Loucy (cell line): Measurements from ENCODE around the gene PAK4.

Source experiments
- H2AFZ ChIP-seq: fragments of 200-600 bp; sonication (generic); 2 replicates; pipeline ENCODE4 v1.6.0; 2016; ENCODE audit warnings: antibody characterized with exemption, mild to moderate bottlenecking, low read length, moderate library complexity
- H3F3A ChIP-seq: fragments of 200-600 bp; 2 replicates; pipeline ENCODE4 v1.6.0; 2016; ENCODE audit warnings: antibody characterized with exemption, low read depth, mild to moderate bottlenecking
- H3K27me3 ChIP-seq: fragments of 200-600 bp; sonication (generic); 2 replicates; pipeline ENCODE4 v1.6.1; 2014; ENCODE audit warnings: low read length, mild to moderate bottlenecking; ENCODE audit not compliant: insufficient read depth, poor library complexity, severe bottlenecking
- H3K36me3 ChIP-seq: fragments of 200-600 bp; sonication (generic); 2 replicates; pipeline ENCODE4 v1.6.1; 2016; ENCODE audit warnings: low read length; ENCODE audit not compliant: insufficient read depth
- H3K4me1 ChIP-seq: fragments of 200-600 bp; sonication (generic); 2 replicates; pipeline ENCODE4 v1.5.1; 2014; ENCODE audit warnings: low read length, mild to moderate bottlenecking; ENCODE audit not compliant: insufficient read depth, poor library complexity, severe bottlenecking
- H3K4me2 ChIP-seq: fragments of 200-600 bp; sonication (generic); 2 replicates; pipeline ENCODE4 v1.6.0; 2014; ENCODE audit warnings: antibody characterized with exemption, low read length, low read depth, mild to moderate bottlenecking; ENCODE audit not compliant: poor library complexity, severe bottlenecking
- H3K4me3 ChIP-seq: fragments of 200-600 bp; sonication (generic); 2 replicates; pipeline ENCODE4 v1.5.1; 2014; ENCODE audit warnings: low read length, mild to moderate bottlenecking, mixed read lengths; ENCODE audit not compliant: poor library complexity, severe bottlenecking
- H3K79me2 ChIP-seq: fragments of 200-600 bp; sonication (generic); 2 replicates; pipeline ENCODE4 v1.6.1; 2014; ENCODE audit warnings: low read length; ENCODE audit not compliant: insufficient read depth
- H3K9ac ChIP-seq: fragments of 200-600 bp; sonication (generic); 2 replicates; pipeline ENCODE4 v1.6.0; 2014; ENCODE audit warnings: mild to moderate bottlenecking, low read depth, low read length, moderate library complexity; ENCODE audit not compliant: poor library complexity, severe bottlenecking
- H3K9me2 ChIP-seq: fragments of 200-600 bp; sonication (generic); replicated peaks from 2 replicates; pipeline ENCODE4 v1.6.1; 2016; ENCODE audit warnings: low read depth, low read length, mixed read lengths
- H3K9me3 ChIP-seq: fragments of 200-600 bp; sonication (generic); 2 replicates; pipeline ENCODE4 v1.6.1; 2014; ENCODE audit warnings: mild to moderate bottlenecking, antibody characterized with exemption, low read length, low read depth; ENCODE audit not compliant: insufficient read depth
- H4K20me1 ChIP-seq: fragments of 200-600 bp; sonication (generic); 2 replicates; pipeline ENCODE4 v1.6.0; 2014; ENCODE audit warnings: antibody characterized with exemption, low read length, mild to moderate bottlenecking; ENCODE audit not compliant: insufficient read depth, poor library complexity, severe bottlenecking
- EZH2phosphoT487 ChIP-seq: fragments of 200-600 bp; IDR thresholded peaks from 2 replicates; pipeline ENCODE4 v1.6.1; 2018; ENCODE audit warnings: antibody characterized with exemption, mild to moderate bottlenecking, moderate library complexity, borderline replicate concordance
- TF ChIP-seq, protein P1 (sequence below): fragments of 200-600 bp; sonication (generic); conservative IDR thresholded peaks from 2 replicates; pipeline ENCODE4 v1.5.1; 2014; ENCODE audit warnings: mild to moderate bottlenecking, antibody characterized with exemption, low read length

The PAK4 gene

DNA sequence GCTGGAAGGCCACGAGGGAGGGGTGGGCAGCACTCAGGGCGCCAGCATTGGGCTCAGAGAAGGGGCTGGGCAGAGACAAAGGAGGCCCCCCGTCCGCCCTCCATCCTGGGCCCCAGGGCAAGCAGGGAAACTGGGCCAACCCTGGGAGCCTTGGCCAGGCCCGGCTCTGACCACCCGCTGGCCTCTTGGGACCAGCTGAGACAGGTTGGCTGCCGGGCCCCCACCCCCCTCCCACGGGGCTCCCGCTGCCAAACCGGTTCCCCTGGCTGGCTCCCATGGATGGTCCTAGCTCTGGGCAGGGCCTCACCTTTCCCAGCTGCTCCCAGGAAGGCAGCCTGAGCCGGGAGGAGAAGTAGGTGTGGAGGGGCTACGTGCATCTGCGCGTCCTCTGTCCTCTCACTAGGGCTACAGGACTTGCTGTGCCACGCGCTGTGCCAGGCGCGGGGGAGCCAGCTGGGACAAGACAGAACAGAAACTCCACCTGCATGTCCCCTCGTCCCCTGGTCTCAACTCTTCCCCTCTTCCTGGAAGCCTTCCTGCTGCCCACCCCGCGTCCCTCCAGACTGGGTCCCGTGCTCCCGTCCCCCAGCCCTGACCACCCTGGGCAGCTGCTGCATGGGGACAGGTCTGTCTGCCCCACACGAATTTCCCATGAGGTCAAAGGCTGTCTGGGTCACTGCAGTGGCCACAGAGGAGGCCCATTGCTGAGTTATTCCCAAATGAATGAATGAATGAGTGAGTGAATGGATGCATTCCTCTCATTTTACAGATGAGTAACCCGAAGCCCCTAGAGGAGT, 42.1 kb downstream of the PAK4 start:
- peaks cover 24% of the 10 kb centered on the region; the same call in 1 of the 2 replicates for H3K79me2 ChIP-seq
- no peaks in the 10 kb centered on the region for H3K9me3 ChIP-seq
- H3K4me3 ChIP-seq: no peak overlapping the region
- H3K36me3 ChIP-seq: peaks cover 23% of the 10 kb centered on the region; the same call in 1 of the 2 replicates
- H2AFZ ChIP-seq: no peak overlapping the region
- H4K20me1 ChIP-seq: peaks cover 17% of the 10 kb centered on the region
- TF ChIP-seq, protein P1, sequence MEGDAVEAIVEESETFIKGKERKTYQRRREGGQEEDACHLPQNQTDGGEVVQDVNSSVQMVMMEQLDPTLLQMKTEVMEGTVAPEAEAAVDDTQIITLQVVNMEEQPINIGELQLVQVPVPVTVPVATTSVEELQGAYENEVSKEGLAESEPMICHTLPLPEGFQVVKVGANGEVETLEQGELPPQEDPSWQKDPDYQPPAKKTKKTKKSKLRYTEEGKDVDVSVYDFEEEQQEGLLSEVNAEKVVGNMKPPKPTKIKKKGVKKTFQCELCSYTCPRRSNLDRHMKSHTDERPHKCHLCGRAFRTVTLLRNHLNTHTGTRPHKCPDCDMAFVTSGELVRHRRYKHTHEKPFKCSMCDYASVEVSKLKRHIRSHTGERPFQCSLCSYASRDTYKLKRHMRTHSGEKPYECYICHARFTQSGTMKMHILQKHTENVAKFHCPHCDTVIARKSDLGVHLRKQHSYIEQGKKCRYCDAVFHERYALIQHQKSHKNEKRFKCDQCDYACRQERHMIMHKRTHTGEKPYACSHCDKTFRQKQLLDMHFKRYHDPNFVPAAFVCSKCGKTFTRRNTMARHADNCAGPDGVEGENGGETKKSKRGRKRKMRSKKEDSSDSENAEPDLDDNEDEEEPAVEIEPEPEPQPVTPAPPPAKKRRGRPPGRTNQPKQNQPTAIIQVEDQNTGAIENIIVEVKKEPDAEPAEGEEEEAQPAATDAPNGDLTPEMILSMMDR: no peak
- no peak for TF ChIP-seq EZH2phosphoT487
- H3K4me2 ChIP-seq: no peak overlapping the region
- H3K4me1 ChIP-seq: no peaks in the 10 kb centered on the region
- no peaks in the 10 kb centered on the region for H3K9me2 ChIP-seq
- H3K27me3 ChIP-seq: no peaks in the 10 kb centered on the region
- H3F3A ChIP-seq: no peaks in the 10 kb centered on the region
- H3K9ac ChIP-seq: no peak overlapping the region

DNA sequence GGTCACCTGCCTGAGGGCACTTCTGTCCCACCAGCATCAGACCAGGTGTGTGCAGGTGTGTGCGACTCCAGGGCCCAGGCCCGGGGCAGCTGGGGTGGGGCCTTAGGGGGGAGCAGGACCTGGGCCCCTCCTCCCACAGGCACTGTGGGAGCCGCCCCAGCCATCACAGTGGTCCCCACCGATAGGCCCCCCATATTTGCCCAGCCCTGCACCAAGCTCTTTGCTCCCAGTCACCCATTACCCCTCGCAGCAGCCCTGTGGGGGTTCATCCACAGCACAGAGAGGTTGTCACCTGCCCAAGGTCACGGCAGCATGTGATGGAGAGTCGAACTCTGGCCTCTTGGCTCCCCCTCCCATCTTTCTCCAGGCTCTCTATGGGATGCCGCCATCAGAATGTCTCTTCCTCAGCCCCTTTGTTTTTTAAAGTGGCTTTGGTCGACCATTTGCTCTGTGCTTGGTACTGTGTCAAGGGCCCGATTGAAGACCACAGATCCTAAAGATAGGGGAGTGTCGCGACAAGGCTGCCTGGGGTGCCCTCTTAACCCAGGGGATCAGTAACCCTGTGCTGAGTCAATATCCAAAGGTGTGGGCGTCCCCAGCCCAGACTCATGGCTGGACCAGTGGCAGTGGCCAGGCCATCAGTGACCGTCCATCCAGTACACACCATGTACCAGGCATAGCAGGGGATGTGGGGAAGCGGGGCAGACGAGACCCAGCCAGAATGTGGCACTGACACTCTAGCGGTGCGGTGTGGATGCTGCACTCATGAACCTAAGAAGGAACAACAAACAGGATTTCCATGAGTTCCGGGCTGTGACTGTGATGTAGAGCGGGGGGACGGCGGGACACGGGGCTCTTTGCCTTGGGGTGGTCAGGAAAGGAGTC, 42.9 kb downstream of the PAK4 start:
- H3K27me3 ChIP-seq: no peaks in the 10 kb centered on the region
- no peak overlapping the region for H3K4me3 ChIP-seq
- H3K79me2 ChIP-seq: peaks cover 16% of the 10 kb centered on the region; the same call in 1 of the 2 replicates
- no peaks in the 10 kb centered on the region for H3K4me1 ChIP-seq
- no peak for TF ChIP-seq EZH2phosphoT487
- TF ChIP-seq, protein P1: no peak
- H2AFZ ChIP-seq: no peak overlapping the region
- H3K9ac ChIP-seq: no peak overlapping the region
- no peaks in the 10 kb centered on the region for H3K9me2 ChIP-seq
- H3K9me3 ChIP-seq: no peaks in the 10 kb centered on the region
- H4K20me1 ChIP-seq: peaks cover 11% of the 10 kb centered on the region
- no peaks in the 10 kb centered on the region for H3F3A ChIP-seq
- H3K4me2 ChIP-seq: no peak overlapping the region
- H3K36me3 ChIP-seq: peaks cover 24% of the 10 kb centered on the region; the same call in 1 of the 2 replicates

DNA sequence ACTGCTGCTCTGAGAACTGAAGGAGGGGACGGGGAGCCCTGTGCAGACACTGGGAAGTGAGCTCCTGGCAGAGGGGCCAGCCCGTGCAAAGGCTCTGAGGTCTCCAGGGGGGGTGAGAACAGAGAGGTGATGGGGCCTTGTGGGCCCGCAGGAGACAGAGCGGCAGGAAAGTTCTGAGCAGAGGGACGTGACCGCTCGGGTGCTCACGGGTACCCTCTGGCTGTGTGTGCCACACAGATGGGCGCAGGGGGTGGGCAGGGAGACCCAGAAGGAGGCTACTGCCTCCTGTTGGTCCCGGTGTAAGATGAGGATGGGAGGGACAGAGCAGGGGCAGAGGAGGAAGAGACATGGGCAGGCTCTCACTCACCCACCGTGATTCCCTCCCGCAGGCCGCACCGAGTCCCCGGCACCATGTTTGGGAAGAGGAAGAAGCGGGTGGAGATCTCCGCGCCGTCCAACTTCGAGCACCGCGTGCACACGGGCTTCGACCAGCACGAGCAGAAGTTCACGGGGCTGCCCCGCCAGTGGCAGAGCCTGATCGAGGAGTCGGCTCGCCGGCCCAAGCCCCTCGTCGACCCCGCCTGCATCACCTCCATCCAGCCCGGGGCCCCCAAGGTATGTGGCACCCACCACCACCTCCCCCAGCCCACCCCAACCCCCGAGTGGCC, 43.7 kb downstream of the PAK4 start:
- Histone ChIP-seq H2AFZ (no peak overlapping the region), H3K79me2 (peaks cover 14% of the 10 kb centered on the region; the same call in 1 of the 2 replicates), H3K36me3 (peaks cover 27% of the 10 kb centered on the region; the same call in 1 of the 2 replicates), H3K9me3 (no peaks in the 10 kb centered on the region), H3K4me2 (no peak overlapping the region), H3K9ac (no peak overlapping the region), H3K27me3 (no peaks in the 10 kb centered on the region), H3K4me1 (no peaks in the 10 kb centered on the region), H3F3A (no peaks in the 10 kb centered on the region), H4K20me1 (peaks cover 9% of the 10 kb centered on the region), H3K4me3 (no peak overlapping the region), H3K9me2 (no peaks in the 10 kb centered on the region)
- no peak for TF ChIP-seq EZH2phosphoT487
